ENCODE data around the gene OPTN.
"Not testable (repeated sequence)": the region's sequence is repeated elsewhere in the genome, so short reads cannot be mapped to it uniquely, and the experiment has no call there.

Gene OPTN

DNA sequence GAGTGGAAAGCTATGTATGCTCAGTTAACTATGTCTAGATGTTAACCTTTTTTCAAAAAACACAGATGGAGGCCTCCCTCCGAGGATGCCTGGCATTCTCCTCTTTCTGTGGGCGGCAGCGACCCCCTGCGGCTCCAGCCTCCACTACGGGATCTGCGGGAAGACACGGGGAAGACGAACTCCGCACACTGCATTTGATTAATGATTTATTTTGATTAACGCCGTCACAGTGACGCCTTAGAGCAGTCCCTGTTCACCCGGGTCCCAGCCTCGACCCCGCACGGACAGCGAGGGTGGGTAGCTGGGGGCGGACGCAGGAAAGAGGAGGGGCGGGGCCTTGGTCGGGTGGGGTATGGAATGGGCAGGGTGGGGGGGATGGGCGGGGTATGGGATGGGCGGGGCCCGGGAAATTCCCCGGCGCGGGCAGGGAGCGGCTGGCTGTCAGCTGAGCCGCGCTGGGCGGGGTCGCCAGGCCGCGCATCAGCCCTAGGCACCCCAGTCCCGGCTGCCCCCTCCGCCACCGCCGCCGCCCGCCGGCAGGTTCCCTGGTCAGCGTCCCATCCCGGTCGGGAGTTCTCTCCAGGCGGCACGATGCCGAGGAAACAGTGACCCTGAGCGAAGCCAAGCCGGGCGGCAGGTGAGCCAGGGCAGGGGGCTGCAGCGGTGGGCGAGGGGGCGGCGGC is at the start of gene OPTN:
Gene OPTN (plus strand): TSS at position 498 of the 683 bp plus-strand sequence. CDS start 8,960 bp downstream, outside the sequence.
- H3K36me3 ChIP-seq (ENCODE audit: control insufficient read depth, insufficient read depth, low read length), result no peaks in the 10 kb centered on the region; the same call in 1 of the 2 replicates
- TF ChIP-seq, protein P1, sequence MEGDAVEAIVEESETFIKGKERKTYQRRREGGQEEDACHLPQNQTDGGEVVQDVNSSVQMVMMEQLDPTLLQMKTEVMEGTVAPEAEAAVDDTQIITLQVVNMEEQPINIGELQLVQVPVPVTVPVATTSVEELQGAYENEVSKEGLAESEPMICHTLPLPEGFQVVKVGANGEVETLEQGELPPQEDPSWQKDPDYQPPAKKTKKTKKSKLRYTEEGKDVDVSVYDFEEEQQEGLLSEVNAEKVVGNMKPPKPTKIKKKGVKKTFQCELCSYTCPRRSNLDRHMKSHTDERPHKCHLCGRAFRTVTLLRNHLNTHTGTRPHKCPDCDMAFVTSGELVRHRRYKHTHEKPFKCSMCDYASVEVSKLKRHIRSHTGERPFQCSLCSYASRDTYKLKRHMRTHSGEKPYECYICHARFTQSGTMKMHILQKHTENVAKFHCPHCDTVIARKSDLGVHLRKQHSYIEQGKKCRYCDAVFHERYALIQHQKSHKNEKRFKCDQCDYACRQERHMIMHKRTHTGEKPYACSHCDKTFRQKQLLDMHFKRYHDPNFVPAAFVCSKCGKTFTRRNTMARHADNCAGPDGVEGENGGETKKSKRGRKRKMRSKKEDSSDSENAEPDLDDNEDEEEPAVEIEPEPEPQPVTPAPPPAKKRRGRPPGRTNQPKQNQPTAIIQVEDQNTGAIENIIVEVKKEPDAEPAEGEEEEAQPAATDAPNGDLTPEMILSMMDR (IDR thresholded peaks at IDR 0.05; ENCODE audit: insufficient read depth, low read length, poor library complexity, severe bottlenecking), result peak; percentile 79
- peak within 1 kb of the TSS; percentile 87 for H3K4me3 ChIP-seq (replicated peaks; ENCODE audit: low read depth, low read length)
- H3K27me3 ChIP-seq (replicated peaks; ENCODE audit: control insufficient read depth, insufficient read depth, low read length), result no peaks in the 10 kb centered on the region; the same call in 1 of the 2 replicates
- peak; percentile 82 for DNase-seq (ENCODE audit: extremely low read depth, insufficient read length)

DNA sequence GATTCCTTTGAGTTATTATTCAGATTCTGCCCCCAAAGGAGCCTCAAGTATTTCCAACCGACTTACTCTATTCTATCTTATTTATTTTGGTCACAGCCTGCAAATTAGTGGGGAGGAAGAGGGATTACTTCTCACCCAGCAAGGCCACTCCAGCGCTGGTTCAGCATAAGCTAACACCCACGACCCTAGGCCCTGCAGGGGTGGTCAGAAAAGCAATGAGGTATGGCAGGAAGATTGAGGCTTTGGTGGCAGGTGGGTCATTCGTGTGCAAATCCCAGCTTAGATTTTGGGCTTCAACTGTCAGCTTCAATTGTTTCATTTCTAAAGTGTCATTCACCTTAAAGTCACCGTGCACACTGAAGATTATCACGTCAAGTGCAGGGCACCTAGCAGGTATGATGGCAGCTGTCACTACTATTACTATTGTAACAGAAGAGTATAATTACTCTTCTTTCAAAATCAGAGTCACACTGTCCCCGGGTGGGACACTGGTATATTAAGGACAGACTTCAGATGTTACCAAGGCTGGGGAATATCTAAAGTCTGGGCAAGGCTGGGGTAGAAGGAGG is 48.8 kb upstream of the OPTN start:
- no peaks in the 10 kb centered on the region; the same call in 1 of the 2 replicates for H3K27me3 ChIP-seq (replicated peaks; ENCODE audit: control insufficient read depth, insufficient read depth, low read length)
- H3K4me3 ChIP-seq (replicated peaks; ENCODE audit: low read depth, low read length), result no peak overlapping the region
- no peak for DNase-seq (ENCODE audit: extremely low read depth, insufficient read length)
- TF ChIP-seq, protein P1 (IDR thresholded peaks at IDR 0.05; ENCODE audit: insufficient read depth, low read length, poor library complexity, severe bottlenecking), result no peak
- no peaks in the 10 kb centered on the region for H3K36me3 ChIP-seq (ENCODE audit: control insufficient read depth, insufficient read depth, low read length)

DNA sequence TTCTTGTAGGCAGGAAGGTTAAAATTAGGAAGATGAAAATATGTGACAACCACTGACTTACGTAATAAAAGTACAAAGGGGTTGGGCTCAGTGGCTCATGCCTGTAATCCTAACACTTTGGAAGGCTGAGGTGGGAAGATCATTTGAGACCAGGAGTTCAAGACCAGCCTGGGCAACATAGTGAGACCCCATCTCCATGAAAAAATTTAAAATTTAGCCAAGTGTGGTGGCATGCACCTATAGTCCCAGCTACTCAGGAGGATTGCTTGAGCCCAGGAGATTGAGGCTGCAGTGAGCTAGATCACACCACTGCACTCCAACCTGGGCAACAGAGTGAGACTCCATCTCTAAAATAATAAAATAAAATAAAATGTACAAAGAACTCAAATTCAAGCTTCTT is 46.8 kb upstream of the OPTN start:
- H3K27me3 ChIP-seq (replicated peaks; ENCODE audit: control insufficient read depth, insufficient read depth, low read length); H3K36me3 ChIP-seq (ENCODE audit: control insufficient read depth, insufficient read depth, low read length); H3K4me3 ChIP-seq (replicated peaks; ENCODE audit: low read depth, low read length); DNase-seq (ENCODE audit: extremely low read depth, insufficient read length): not testable (repeated sequence)

DNA sequence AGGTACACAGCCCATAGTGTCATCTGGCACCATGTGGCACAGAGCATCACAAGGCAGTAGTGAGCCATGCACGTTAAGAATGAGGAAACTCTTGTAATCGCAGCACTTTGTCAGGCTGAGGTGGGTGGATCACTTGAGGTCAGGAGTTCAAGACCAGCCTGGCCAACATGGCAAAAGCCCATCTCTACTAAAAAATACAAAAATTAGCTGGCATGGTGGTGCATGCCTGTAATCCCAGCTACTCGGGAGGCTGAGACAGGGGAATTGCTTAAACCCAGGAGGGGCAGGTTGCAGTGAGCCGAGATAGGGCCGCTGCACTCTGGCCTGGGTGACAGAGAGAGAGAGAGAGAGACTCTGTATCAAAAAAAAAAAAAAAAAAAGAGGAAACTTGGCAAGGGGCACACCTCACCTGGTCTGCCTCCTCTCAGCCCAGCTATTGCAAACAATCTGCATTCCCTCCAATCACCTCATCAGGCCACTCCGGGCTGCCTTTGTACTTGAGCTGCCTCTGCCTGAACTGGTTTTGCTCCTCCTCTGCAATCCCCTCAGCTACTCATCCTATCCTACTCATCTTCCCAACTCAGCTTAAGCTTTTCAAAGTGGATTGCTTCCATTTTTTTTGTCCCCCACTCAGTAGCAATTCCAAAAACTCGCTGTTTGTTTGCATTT is 46.0 kb upstream of the OPTN start:
- H3K4me3 ChIP-seq (replicated peaks; ENCODE audit: low read depth, low read length), result no peak overlapping the region
- TF ChIP-seq, protein P1 (IDR thresholded peaks at IDR 0.05; ENCODE audit: insufficient read depth, low read length, poor library complexity, severe bottlenecking), result no peak
- no peaks in the 10 kb centered on the region; the same call in 1 of the 2 replicates for H3K27me3 ChIP-seq (replicated peaks; ENCODE audit: control insufficient read depth, insufficient read depth, low read length)
- H3K36me3 ChIP-seq (ENCODE audit: control insufficient read depth, insufficient read depth, low read length), result no peaks in the 10 kb centered on the region
- no peak for DNase-seq (ENCODE audit: extremely low read depth, insufficient read length)

DNA sequence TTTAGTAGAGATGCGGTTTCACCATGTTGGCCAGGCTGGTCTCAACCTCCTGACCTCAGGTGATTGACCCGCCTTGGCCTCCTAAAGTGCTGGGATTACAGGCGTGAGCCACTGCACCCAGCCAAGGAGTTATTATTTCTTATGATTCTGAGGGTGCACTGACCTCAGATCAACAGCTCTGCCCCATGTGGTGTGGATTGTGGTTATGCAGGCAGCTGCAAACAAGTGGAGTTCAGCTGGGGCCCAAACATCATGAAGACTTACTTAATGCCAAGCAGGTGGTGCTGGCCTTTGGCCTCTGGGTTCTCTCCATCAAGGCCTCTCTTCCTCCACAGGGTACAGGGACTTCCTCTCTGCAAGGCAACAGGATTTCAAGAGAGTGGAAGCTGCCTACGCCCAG is 45.1 kb upstream of the OPTN start:
- TF ChIP-seq, protein P1 (IDR thresholded peaks at IDR 0.05; ENCODE audit: insufficient read depth, low read length, poor library complexity, severe bottlenecking), result no peak
- DNase-seq (ENCODE audit: extremely low read depth, insufficient read length), result no peak
- no peaks in the 10 kb centered on the region for H3K36me3 ChIP-seq (ENCODE audit: control insufficient read depth, insufficient read depth, low read length)
- H3K4me3 ChIP-seq (replicated peaks; ENCODE audit: low read depth, low read length), result no peak overlapping the region
- no peaks in the 10 kb centered on the region; the same call in 1 of the 2 replicates for H3K27me3 ChIP-seq (replicated peaks; ENCODE audit: control insufficient read depth, insufficient read depth, low read length)

DNA sequence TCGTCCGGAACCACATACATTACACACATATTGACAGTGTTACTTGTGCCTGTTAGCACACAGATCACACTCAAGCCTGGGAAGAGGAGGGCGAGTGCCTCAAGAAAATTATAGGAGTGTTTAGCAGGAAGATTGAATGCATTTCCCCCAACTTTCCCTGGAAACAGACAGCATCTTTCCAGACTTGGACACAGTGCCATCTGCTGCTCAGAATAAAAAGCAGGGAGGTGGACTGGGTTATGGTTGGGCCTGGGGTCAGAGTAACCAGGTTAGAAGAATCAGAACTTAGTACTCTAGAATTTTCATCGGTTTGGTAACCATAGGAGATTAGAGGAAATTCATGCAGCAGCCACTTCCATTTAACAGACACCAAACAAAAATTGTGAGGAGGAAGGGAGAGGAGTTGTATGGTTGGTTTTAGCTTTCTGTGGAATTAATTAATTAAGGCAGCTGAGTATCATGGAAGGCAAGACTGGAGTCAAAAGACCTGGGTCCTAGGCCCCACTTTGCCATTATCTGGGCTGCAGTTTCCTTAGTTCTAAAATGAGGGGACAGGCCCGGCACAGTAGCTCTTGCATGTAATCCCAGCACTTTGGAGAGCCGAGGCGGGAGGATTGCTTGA is 43.4 kb upstream of the OPTN start:
- H3K27me3 ChIP-seq (replicated peaks; ENCODE audit: control insufficient read depth, insufficient read depth, low read length), result no peaks in the 10 kb centered on the region; the same call in 1 of the 2 replicates
- TF ChIP-seq, protein P1 (IDR thresholded peaks at IDR 0.05; ENCODE audit: insufficient read depth, low read length, poor library complexity, severe bottlenecking), result no peak
- DNase-seq (ENCODE audit: extremely low read depth, insufficient read length), result no peak
- no peak overlapping the region for H3K4me3 ChIP-seq (replicated peaks; ENCODE audit: low read depth, low read length)
- no peaks in the 10 kb centered on the region for H3K36me3 ChIP-seq (ENCODE audit: control insufficient read depth, insufficient read depth, low read length)
